GM12865 (cell line): ENCODE data around the gene SFN.

Experiments used
- DNase-seq: peaks from one replicate; pipeline ENCODE4 v3.0.0; 2010; ENCODE audit warnings: low read depth
- H3K4me3 ChIP-seq: 2 replicates; pipeline ENCODE4 v1.5.1; 2011; ENCODE audit warnings: mild to moderate bottlenecking, low read depth, low read length, control low read depth
- TF ChIP-seq, protein P1 (sequence below): IDR thresholded peaks from 2 replicates; pipeline ENCODE4 v1.5.1; 2011; ENCODE audit warnings: low read length, control low read depth, low read depth, inconsistent platforms; ENCODE audit not compliant: insufficient read depth; ENCODE audit errors: missing control alignments

SFN gene

GRCh38 chr1:26887125-26887524, 24.2 kb downstream of the SFN start:
- peak; percentile 45 for DNase-seq

GRCh38 chr1:26888231-26888630, 25.3 kb downstream of the SFN start:
- TF ChIP-seq, protein P1, sequence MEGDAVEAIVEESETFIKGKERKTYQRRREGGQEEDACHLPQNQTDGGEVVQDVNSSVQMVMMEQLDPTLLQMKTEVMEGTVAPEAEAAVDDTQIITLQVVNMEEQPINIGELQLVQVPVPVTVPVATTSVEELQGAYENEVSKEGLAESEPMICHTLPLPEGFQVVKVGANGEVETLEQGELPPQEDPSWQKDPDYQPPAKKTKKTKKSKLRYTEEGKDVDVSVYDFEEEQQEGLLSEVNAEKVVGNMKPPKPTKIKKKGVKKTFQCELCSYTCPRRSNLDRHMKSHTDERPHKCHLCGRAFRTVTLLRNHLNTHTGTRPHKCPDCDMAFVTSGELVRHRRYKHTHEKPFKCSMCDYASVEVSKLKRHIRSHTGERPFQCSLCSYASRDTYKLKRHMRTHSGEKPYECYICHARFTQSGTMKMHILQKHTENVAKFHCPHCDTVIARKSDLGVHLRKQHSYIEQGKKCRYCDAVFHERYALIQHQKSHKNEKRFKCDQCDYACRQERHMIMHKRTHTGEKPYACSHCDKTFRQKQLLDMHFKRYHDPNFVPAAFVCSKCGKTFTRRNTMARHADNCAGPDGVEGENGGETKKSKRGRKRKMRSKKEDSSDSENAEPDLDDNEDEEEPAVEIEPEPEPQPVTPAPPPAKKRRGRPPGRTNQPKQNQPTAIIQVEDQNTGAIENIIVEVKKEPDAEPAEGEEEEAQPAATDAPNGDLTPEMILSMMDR: no peak
- no peak for DNase-seq
- no peak overlapping the region for H3K4me3 ChIP-seq

More at GRCh38 chr1:26887125-26887524, 24.2 kb downstream of the SFN start:
- no peak overlapping the region for H3K4me3 ChIP-seq
- TF ChIP-seq, protein P1: peak; percentile 43

DNA sequence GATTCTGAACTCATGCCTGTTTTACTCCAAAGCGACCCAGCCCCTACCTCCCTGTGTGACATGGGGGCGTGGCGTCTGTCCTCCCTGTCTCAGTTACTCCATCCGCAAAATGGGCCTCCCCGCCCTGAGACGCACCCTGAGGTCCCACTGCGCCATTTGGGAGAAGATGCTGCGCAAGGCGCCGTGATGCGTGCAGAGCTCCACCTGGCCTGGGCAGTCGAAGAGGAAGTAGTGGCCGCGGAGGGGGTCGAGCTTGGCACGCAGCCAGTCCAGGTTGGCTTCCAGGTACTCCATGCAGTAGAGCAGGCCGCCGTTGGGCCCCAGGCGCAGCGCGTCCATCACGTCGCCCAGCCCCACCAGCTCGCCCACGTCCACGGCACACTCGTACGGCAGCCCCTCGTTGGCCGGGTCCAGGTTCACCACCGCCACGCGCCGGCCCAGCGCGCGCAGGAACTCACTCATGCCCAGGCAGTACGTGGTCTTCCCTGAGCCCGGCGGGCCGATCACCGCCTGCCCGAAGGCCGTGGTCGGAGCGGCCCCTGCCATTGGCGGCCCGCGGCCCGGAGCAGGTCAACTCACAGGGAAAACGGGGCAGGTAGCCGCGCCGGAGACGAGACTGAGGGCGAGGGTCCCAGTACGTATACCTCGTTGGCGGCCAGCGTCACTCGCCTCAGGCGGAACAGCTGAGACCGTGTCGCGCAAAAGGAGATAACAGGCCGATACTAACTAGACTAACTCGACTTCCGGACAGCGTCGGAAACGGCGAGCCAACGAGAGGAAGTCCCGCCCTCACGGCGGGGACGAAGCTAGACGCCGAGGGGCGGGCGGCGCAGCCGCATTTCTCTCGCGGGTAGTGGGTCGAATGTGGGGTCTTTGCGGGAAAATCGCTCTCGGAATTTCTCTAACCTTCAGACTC, 26.9 kb downstream of the SFN start, which contains the start of gene GPN2:
GPN2 (minus strand) TSS at position 733 of the 916 bp plus-strand sequence; CDS start at position 546, 187 bp downstream.
- TF ChIP-seq, protein P1: no peak
- H3K4me3 ChIP-seq: peak within 1 kb of the TSS; percentile 80
- DNase-seq: peak; percentile 88

- TF ChIP-seq, protein P1: no peak
- no peak for DNase-seq
- H3K4me3 ChIP-seq: peak overlapping the region; percentile 80
Measured at GRCh38 chr1:26890467-26890796, 27.5 kb downstream of the SFN start.

DNA sequence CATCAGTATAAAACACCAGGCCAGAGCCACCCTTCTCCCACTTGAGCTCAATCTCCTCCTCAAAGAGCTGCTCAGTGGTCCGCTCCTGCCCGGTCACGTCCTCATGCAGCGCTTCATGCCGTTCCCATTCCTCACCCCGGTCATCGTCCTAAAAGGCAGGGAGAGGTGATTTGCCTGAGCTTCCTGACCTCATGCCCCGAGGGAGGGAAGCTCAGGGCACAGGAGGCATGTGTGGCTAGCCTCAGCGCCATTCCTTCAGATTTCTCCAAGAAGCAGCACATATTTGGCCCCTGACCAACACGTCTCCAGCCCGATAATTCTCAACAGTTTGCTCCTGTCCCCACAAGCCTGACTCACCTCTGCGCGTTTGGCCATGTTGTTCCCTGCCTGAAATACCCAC, 31.3 kb downstream of the SFN start:
- no peak for DNase-seq
- H3K4me3 ChIP-seq: no peak overlapping the region
- TF ChIP-seq, protein P1: no peak

- no peak overlapping the region for H3K4me3 ChIP-seq
- DNase-seq: no peak
- TF ChIP-seq, protein P1: no peak
Measured at GRCh38 chr1:26897351-26897750, 34.4 kb downstream of the SFN start.
